Right atrium auricular region (tissue), 2 donors: ENCODE results near the gene LRRTM3. TPM values are rescaled to one million over a fixed set of nuclear protein-coding genes. Genes with fewer than 3 reads are reported as not detected.

Experiments
- DNase-seq: peaks from one replicate; pipeline ENCODE4 v3.0.0-alpha.2; 2019; ENCODE audit warnings: low spot score
- H3K27ac ChIP-seq, 2 donors: fragments of 200-600 bp; sonication (generic); 1 replicate in 1 of 2; 2 replicates in 1 of 2; pipeline ENCODE4 v1.5.1; 2016 to 2019
- H3K27me3 ChIP-seq, 2 donors: fragments of 200-600 bp; sonication (generic); one replicate each; pipeline versions ENCODE4 v1.5.1 to v1.6.0; 2017 to 2019
- H3K36me3 ChIP-seq: fragments of 200-600 bp; sonication (generic); one replicate; pipeline ENCODE4 v1.5.1; 2016
- H3K4me1 ChIP-seq, 2 donors: fragments of 200-600 bp; sonication (generic); one replicate each; pipeline versions ENCODE4 v1.5.1 to v1.6.0; 2017 to 2019
- H3K4me3 ChIP-seq, 2 donors: fragments of 200-600 bp; sonication (generic); 1 replicate in 1 of 2; 2 replicates in 1 of 2; pipeline ENCODE4 v1.5.1; 2017 to 2019; ENCODE audit warnings: mild to moderate bottlenecking in 1 of 2, moderate library complexity in 1 of 2
- H3K9me3 ChIP-seq, 2 donors: fragments of 200-600 bp; sonication (generic); one replicate each; pipeline ENCODE4 v1.5.1; 2019
- total RNA-seq, 2 donors: library from RNA; depleted of rRNA; stranded (reverse); fragments of >200 nt; gene quantifications; one replicate each; pipeline ENCODE4 v1.1.0, GENCODE V29; 2016
- TF ChIP-seq, protein P1 (sequence below), 2 donors: fragments of 200-600 bp; sonication (generic); IDR thresholded peaks; one replicate each; pipeline ENCODE4 v1.5.1; 2019; ENCODE audit warnings: antibody characterized with exemption in 2 of 2

LRRTM3 gene
- total RNA-seq, 2 donors from 2014 or later, result not detected

DNA sequence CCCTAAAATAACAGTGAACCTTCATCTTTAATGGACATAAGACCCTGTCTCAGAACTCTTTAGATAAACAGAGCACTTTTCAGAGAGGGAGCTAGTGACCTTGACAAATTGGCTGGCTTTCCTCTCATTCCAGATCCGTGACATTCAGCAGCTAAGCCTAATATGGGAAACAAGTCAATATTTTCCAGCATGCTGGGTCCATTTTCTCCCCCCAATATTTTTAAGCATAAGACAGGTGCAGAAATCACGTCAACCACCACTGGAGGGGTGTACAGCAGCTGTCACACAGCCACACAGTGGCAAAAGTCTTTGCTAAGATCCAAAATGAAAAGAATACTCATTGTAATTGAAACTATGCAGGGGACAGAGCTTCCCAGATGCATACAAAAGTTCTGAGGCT is 26.1 kb downstream of the LRRTM3 start:
- Histone ChIP-seq H3K36me3 (no peaks in the 10 kb centered on the region), H3K4me1 (no peaks in the 10 kb centered on the region), H3K27ac (no peak overlapping the region), H3K4me3 (no peak overlapping the region), H3K27me3 (no peaks in the 10 kb centered on the region), H3K9me3 (no peaks in the 10 kb centered on the region)
- no peak for DNase-seq
- TF ChIP-seq, protein P1, sequence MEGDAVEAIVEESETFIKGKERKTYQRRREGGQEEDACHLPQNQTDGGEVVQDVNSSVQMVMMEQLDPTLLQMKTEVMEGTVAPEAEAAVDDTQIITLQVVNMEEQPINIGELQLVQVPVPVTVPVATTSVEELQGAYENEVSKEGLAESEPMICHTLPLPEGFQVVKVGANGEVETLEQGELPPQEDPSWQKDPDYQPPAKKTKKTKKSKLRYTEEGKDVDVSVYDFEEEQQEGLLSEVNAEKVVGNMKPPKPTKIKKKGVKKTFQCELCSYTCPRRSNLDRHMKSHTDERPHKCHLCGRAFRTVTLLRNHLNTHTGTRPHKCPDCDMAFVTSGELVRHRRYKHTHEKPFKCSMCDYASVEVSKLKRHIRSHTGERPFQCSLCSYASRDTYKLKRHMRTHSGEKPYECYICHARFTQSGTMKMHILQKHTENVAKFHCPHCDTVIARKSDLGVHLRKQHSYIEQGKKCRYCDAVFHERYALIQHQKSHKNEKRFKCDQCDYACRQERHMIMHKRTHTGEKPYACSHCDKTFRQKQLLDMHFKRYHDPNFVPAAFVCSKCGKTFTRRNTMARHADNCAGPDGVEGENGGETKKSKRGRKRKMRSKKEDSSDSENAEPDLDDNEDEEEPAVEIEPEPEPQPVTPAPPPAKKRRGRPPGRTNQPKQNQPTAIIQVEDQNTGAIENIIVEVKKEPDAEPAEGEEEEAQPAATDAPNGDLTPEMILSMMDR (IDR thresholded peaks at IDR 0.05), result no peak

DNA sequence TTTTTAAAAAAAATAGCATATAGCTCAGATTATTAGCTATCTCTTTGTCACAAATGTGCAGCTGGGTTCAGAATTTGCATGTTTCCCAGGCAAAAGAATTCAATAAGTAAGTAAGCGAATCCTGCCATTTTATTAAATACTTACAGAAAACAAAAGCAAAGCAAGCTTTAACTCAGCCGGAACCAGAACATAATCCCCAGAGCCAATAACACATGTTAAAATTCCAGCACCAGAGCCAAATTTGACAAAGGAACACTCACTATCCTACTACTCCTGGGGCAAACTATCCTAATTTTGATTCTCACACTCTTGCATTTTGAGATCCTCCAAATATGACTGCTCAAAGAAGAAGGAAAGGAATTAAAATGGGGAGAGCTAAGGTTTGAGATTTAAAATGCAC is 32.6 kb downstream of the LRRTM3 start:
- H3K27me3 ChIP-seq, result no peaks in the 10 kb centered on the region
- TF ChIP-seq, protein P1 (IDR thresholded peaks at IDR 0.05), result no peak
- DNase-seq, result no peak
- H3K9me3 ChIP-seq, result no peaks in the 10 kb centered on the region
- peaks cover 0 to 10% of the 10 kb centered on the region in 2 donors for H3K4me1 ChIP-seq
- no peaks in the 10 kb centered on the region for H3K36me3 ChIP-seq
- no peak overlapping the region for H3K27ac ChIP-seq
- no peak overlapping the region for H3K4me3 ChIP-seq

DNA sequence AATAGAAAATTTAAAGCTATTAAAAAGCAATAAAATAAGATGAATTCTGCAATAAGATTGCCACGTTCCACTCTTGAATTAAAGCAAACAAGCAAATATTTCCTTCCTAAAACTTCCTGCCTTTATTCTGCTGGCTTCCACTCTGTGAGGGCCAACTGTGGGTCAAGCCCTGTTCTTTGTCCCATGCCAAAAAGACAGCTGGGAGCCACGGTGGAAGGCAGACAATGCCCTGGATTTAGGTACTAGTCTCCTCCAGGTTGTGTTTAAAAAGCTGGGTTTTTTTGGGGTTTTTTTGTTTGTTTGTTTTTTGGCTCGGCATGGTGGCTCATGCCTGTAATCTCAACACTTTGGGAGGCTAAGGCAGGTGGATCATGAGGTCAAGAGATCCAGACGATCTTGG is 39.1 kb downstream of the LRRTM3 start:
- no peak overlapping the region for H3K4me3 ChIP-seq
- DNase-seq, result no peak
- no peaks in the 10 kb centered on the region for H3K27me3 ChIP-seq
- no peaks in the 10 kb centered on the region for H3K36me3 ChIP-seq
- H3K4me1 ChIP-seq, result no peaks in the 10 kb centered on the region
- no peak overlapping the region for H3K27ac ChIP-seq
- H3K9me3 ChIP-seq, result no peaks in the 10 kb centered on the region
- TF ChIP-seq, protein P1 (IDR thresholded peaks at IDR 0.05), result no peak

DNA sequence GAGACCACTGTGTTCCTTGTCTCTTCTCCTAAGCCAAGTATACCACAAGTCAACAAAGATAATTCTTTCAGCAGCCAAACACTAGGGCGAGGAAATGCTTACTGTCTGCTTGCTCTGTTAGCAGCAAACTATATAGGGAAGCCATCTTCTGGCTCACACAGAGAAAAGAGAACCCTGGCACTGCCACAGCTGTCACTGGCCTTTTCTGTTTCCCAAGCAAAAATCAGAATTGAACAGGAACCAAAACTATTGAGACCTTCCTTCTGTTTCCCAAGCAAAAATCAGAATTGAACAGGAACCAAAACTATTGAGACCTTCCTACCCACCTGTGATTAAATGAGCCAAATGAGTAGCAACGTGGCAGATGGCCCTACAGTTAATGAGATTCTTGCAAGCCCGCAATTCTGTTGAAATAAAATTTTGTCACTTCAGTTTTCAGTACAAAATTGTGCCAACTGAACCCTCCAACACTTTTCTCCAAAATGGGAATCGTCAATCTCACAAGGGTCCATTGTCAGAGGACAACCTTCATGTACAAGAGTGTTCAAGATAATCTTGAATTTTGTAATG is 54.5 kb downstream of the LRRTM3 start:
- no peak for DNase-seq
- Histone ChIP-seq H3K27ac (no peak overlapping the region), H3K36me3 (no peaks in the 10 kb centered on the region), H3K27me3 (no peaks in the 10 kb centered on the region), H3K4me1 (no peaks in the 10 kb centered on the region), H3K4me3 (no peak overlapping the region), H3K9me3 (no peaks in the 10 kb centered on the region)
- TF ChIP-seq, protein P1 (IDR thresholded peaks at IDR 0.05), result no peak

DNA sequence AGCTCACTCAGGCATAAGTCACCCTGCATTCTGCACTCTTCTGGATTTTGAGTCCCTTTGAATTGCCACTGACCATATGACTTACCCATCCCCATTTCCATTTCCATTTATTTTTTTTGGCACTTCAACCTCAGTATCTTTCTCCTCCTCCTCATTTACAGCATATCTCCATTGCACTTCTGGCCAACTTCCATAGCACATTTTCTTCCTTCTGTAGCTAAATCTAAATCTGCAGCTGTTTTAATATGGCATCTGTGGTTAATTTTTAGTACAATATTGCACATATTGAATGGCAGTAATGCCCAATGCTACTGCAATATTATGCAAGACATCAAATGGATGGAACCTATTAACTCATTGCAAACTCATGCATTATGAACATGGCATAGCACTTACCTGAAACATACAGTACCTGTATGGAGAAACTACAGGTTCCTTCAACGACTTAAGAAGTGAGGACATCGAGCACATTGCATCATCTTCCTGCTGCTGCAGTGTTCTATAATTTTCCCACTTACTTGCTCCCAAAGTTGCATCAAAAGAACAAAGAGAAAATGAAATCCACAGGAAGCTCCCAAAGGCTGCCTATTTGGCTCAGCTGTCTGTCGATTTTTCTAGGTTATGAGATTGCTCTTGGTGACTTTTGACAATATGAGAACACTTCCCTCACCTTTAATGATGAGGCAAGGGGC is 55.7 kb downstream of the LRRTM3 start:
- H3K27me3 ChIP-seq, result no peaks in the 10 kb centered on the region
- no peaks in the 10 kb centered on the region for H3K4me1 ChIP-seq
- no peak for DNase-seq
- H3K4me3 ChIP-seq, result no peak overlapping the region
- no peaks in the 10 kb centered on the region for H3K9me3 ChIP-seq
- TF ChIP-seq, protein P1 (IDR thresholded peaks at IDR 0.05), result no peak
- H3K36me3 ChIP-seq, result no peaks in the 10 kb centered on the region
- H3K27ac ChIP-seq, result no peak overlapping the region

DNA sequence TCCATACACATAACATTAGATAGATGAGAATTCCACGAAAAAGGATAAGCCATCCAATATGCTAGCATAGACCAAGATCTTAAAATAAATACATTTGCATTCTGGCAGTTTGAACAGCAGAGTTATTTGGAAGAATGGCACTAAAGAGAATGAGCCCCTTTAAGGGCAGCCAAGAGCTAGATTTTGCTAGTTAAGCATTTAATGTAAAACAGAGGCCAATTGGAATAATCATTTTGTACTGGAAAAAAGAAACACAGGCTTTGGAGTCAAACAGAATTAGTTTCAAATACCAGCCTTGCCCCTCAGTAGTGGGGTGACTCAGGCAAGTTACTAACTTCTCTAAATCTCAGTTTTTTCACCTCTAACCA is 56.2 kb downstream of the LRRTM3 start:
- H3K4me1 ChIP-seq, result no peaks in the 10 kb centered on the region
- no peaks in the 10 kb centered on the region for H3K27me3 ChIP-seq
- no peak overlapping the region for H3K4me3 ChIP-seq
- H3K36me3 ChIP-seq, result no peaks in the 10 kb centered on the region
- TF ChIP-seq, protein P1 (IDR thresholded peaks at IDR 0.05), result no peak
- no peaks in the 10 kb centered on the region for H3K9me3 ChIP-seq
- no peak overlapping the region for H3K27ac ChIP-seq
- no peak for DNase-seq
